ENCODE results near the gene ACSM6. TPM values are rescaled to one million over a fixed set of nuclear protein-coding genes. Genes with fewer than 3 reads are reported as not detected.
A peak's percentile ranks its signal among the peaks of the same experiment; 100 is the strongest.

The ACSM6 gene
- polyA plus RNA-seq, 1 donor (not counting 4 experiments of a cell fraction or from before 2014, with no cell fraction given), result not detected

DNA sequence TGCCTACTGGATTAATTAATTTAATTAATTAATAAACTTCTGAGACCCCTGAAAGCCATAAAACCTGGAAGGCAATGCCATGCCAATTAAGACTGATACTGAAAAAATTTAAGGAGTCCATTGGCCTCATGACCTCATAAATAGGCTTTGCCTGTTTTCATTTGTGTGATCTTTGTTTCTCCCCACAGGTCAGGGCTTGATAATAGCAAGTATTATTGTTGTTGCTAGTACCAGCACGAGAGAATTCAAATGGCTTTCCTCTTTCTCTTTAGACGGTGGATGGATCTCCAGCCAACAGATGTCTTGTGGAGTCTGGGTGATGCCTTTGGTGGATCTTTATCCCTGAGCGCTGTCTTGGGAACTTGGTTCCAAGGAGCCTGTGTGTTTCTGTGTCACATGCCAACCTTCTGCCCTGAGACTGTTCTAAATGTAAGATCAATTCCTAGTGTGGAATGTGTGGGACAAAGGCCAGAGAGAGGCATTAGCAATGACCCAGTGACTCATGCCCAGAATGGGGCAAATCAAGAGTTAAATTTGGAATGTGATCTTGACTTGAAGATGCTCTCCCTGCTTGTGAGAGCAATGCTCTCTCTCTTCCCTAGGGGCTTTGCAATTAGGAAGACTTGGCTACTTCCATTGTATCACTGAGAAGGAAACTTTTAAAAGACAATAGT, 17.7 kb downstream of the ACSM6 start:
- no peaks in the 10 kb centered on the region for H4K20me1 ChIP-seq (ENCODE audit: control insufficient read depth, extremely low read depth, insufficient read depth, low read length)
- no peak overlapping the region for H3K9ac ChIP-seq (ENCODE audit: control insufficient read depth, extremely low read depth, insufficient read depth, low read length)
- dilution Hi-C loops (cut with MboI; ENCODE audit: extremely low pct_ligation_motif_present, low sequenced_read_pairs), result no loop called here
- no peaks in the 10 kb centered on the region for H3K9me1 ChIP-seq (ENCODE audit: control insufficient read depth, extremely low read depth, insufficient read depth, low read length)
- no peak overlapping the region for H2AFZ ChIP-seq (ENCODE audit: control insufficient read depth, low read length)
- DNase-seq (ENCODE audit: low read depth, low spot score), result no peak
- H3K27me3 ChIP-seq (ENCODE audit: control insufficient read depth, extremely low read depth, insufficient read depth, low read length), result no peaks in the 10 kb centered on the region
- no peaks in the 10 kb centered on the region for H3K9me3 ChIP-seq (ENCODE audit: control insufficient read depth, low read depth, low read length)
- no peak overlapping the region for H3K27ac ChIP-seq (ENCODE audit: control insufficient read depth, insufficient read depth, low read length)
- no peak for TF ChIP-seq EZH2 (IDR thresholded peaks at IDR 0.05; ENCODE audit: low read length)
- TF ChIP-seq, protein P1, sequence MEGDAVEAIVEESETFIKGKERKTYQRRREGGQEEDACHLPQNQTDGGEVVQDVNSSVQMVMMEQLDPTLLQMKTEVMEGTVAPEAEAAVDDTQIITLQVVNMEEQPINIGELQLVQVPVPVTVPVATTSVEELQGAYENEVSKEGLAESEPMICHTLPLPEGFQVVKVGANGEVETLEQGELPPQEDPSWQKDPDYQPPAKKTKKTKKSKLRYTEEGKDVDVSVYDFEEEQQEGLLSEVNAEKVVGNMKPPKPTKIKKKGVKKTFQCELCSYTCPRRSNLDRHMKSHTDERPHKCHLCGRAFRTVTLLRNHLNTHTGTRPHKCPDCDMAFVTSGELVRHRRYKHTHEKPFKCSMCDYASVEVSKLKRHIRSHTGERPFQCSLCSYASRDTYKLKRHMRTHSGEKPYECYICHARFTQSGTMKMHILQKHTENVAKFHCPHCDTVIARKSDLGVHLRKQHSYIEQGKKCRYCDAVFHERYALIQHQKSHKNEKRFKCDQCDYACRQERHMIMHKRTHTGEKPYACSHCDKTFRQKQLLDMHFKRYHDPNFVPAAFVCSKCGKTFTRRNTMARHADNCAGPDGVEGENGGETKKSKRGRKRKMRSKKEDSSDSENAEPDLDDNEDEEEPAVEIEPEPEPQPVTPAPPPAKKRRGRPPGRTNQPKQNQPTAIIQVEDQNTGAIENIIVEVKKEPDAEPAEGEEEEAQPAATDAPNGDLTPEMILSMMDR (optimal IDR thresholded peaks at IDR 0.05 in 1 of 3, IDR thresholded peaks at IDR 0.05 in 1 of 3, conservative IDR thresholded peaks at IDR 0.05 in 1 of 3; ENCODE audit: extremely low read depth in 1 of 3, insufficient read depth in 2 of 3, low read length in 3 of 3), result no peak
- no peaks in the 10 kb centered on the region for H3K36me3 ChIP-seq (ENCODE audit: control insufficient read depth in 2 of 2, extremely low read depth in 1 of 2, insufficient read depth in 2 of 2, low read length in 2 of 2)
- no peaks in the 10 kb centered on the region for H3K79me2 ChIP-seq (ENCODE audit: control insufficient read depth, insufficient read depth, low read length)
- peaks cover 14% of the 10 kb centered on the region for H3K4me1 ChIP-seq (ENCODE audit: control insufficient read depth, extremely low read depth, insufficient read depth, low read length)
- H3K4me2 ChIP-seq (ENCODE audit: control insufficient read depth, extremely low read depth, insufficient read depth, low read depth, low read length), result peak overlapping the region; percentile 13
- no peak overlapping the region for H3K4me3 ChIP-seq (ENCODE audit: control insufficient read depth in 2 of 3, extremely low read depth in 1 of 3, insufficient read depth in 2 of 3, low read depth in 1 of 3, low read length in 3 of 3)
- FAIRE-seq, result peak; percentile 17

DNA sequence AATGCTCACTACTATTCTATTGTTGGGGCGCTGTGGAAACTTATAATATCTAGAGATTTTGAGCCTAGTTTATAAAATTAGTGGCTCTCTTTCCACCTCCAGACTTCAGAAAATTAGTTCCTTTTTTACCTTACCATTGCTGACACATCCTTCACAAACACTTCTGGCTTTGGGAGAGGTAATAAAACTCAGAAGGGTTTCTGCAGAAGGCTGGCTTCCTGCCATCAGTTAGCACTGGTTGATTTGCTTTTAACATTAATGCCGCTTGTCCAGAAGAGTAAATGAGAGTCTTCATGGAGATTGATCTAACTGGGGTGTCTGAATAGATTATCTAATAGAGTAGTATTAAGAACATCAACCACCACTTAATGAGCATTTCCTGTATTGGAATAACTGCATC, 20.3 kb downstream of the ACSM6 start:
- Histone ChIP-seq H3K4me1 (ENCODE audit: control insufficient read depth, extremely low read depth, insufficient read depth, low read length) (peaks cover 19% of the 10 kb centered on the region), H4K20me1 (ENCODE audit: control insufficient read depth, extremely low read depth, insufficient read depth, low read length) (no peaks in the 10 kb centered on the region), H2AFZ (ENCODE audit: control insufficient read depth, low read length) (no peak overlapping the region), H3K4me2 (ENCODE audit: control insufficient read depth, extremely low read depth, insufficient read depth, low read depth, low read length) (no peak overlapping the region), H3K9me3 (ENCODE audit: control insufficient read depth, low read depth, low read length) (no peaks in the 10 kb centered on the region), H3K27me3 (ENCODE audit: control insufficient read depth, extremely low read depth, insufficient read depth, low read length) (no peaks in the 10 kb centered on the region), H3K9me1 (ENCODE audit: control insufficient read depth, extremely low read depth, insufficient read depth, low read length) (no peaks in the 10 kb centered on the region), H3K79me2 (ENCODE audit: control insufficient read depth, insufficient read depth, low read length) (no peaks in the 10 kb centered on the region), H3K27ac (ENCODE audit: control insufficient read depth, insufficient read depth, low read length) (no peak overlapping the region), H3K9ac (ENCODE audit: control insufficient read depth, extremely low read depth, insufficient read depth, low read length) (no peak overlapping the region), H3K36me3 (ENCODE audit: control insufficient read depth in 2 of 2, extremely low read depth in 1 of 2, insufficient read depth in 2 of 2, low read length in 2 of 2) (no peaks in the 10 kb centered on the region), H3K4me3 (ENCODE audit: control insufficient read depth in 2 of 3, extremely low read depth in 1 of 3, insufficient read depth in 2 of 3, low read depth in 1 of 3, low read length in 3 of 3) (no peak overlapping the region)
- TF ChIP-seq, protein P1 (optimal IDR thresholded peaks at IDR 0.05 in 1 of 3, IDR thresholded peaks at IDR 0.05 in 1 of 3, conservative IDR thresholded peaks at IDR 0.05 in 1 of 3; ENCODE audit: extremely low read depth in 1 of 3, insufficient read depth in 2 of 3, low read length in 3 of 3), result no peak
- no peak for TF ChIP-seq EZH2 (IDR thresholded peaks at IDR 0.05; ENCODE audit: low read length)
- DNase-seq (ENCODE audit: low read depth, low spot score) (no peak), FAIRE-seq (no peak)
- dilution Hi-C loops (cut with MboI; ENCODE audit: extremely low pct_ligation_motif_present, low sequenced_read_pairs), result no loop called here
